K562 (cell line): ENCODE data around the gene GALNT5. TPM values are rescaled to one million over a fixed set of nuclear protein-coding genes. Genes with fewer than 3 reads are reported as not detected.

Experiments used
- ARID1B ChIP-seq: fragments of 450-650 bp; IDR thresholded peaks from 2 replicates; pipeline ENCODE4 v1.6.1; 2016; ENCODE audit warnings: antibody characterized with exemption, mild to moderate bottlenecking, inconsistent platforms
- DMBX1 ChIP-seq: fragments of 250-450 bp; sonication (Bioruptor Pico); IDR thresholded peaks from 2 replicates; pipeline ENCODE4 v1.8.0; 2022; ENCODE audit warnings: inconsistent platforms, mild to moderate bottlenecking, moderate library complexity, borderline replicate concordance
- KDM2B ChIP-seq: fragments of 250-450 bp; sonication (Bioruptor Pico); IDR thresholded peaks from 2 replicates; pipeline ENCODE4 v1.8.0; 2021; ENCODE audit warnings: mild to moderate bottlenecking, moderate library complexity
- MECOM ChIP-seq: fragments of 250-450 bp; sonication (Bioruptor Pico); IDR thresholded peaks from 2 replicates; pipeline ENCODE4 v1.8.0; 2022; ENCODE audit warnings: inconsistent platforms
- MEF2A ChIP-seq: IDR thresholded peaks from 2 replicates; pipeline ENCODE4 v1.6.1; 2011; ENCODE audit warnings: low read depth, mild to moderate bottlenecking, low read length, moderate library complexity; ENCODE audit not compliant: control insufficient read depth
- MEIS2 ChIP-seq: fragments of 450-650 bp; IDR thresholded peaks from 2 replicates; pipeline ENCODE4 v1.6.1; 2014; ENCODE audit warnings: mild to moderate bottlenecking; ENCODE audit not compliant: partially characterized antibody
- NONO ChIP-seq, 2 experiments: fragments of 200-400 bp in 1 of 2; fragments of 450-650 bp in 1 of 2; formaldehyde crosslinking in 1 of 2; IDR thresholded peaks; 2 replicates each; pipeline ENCODE4 v1.6.1; 2017; ENCODE audit warnings: low read depth in 2 of 2, mild to moderate bottlenecking in 2 of 2, moderate library complexity in 2 of 2, low read length in 1 of 2
- POLR2B ChIP-seq: fragments of 450-650 bp; IDR thresholded peaks from 2 replicates; pipeline ENCODE4 v1.6.1; 2018; ENCODE audit warnings: low read depth; ENCODE audit not compliant: partially characterized antibody
- RNF219 ChIP-seq: fragments of 250-450 bp; sonication (Bioruptor Pico); IDR thresholded peaks from 2 replicates; pipeline ENCODE4 v1.5.0; 2022; ENCODE audit warnings: mild to moderate bottlenecking
- SFPQ ChIP-seq: fragments of 200-400 bp; formaldehyde crosslinking; IDR thresholded peaks from 2 replicates; pipeline ENCODE4 v1.6.1; 2017; ENCODE audit warnings: mild to moderate bottlenecking, low read depth, low read length, moderate library complexity
- SRSF7 ChIP-seq: fragments of 200-400 bp; formaldehyde crosslinking; optimal IDR thresholded peaks from 2 replicates; pipeline ENCODE3; 2017; ENCODE audit warnings: mild to moderate bottlenecking, low read depth, low read length
- SUPT5H ChIP-seq: fragments of 450-650 bp; IDR thresholded peaks from 2 replicates; pipeline ENCODE4 v1.6.1; 2016
- TFAM ChIP-seq: fragments of 250-450 bp; sonication (Bioruptor Pico); conservative IDR thresholded peaks from 2 replicates; pipeline ENCODE4 v1.5.0; 2021; ENCODE audit warnings: mild to moderate bottlenecking, moderate library complexity
- ZNF584 ChIP-seq: fragments of 200-800 bp; sonication (Bioruptor generic); IDR thresholded peaks from 2 replicates; pipeline ENCODE4 v1.6.1; 2016; ENCODE audit warnings: low read depth, mild to moderate bottlenecking, missing genetic modification characterization, missing compliant biosample characterization
- polyA plus RNA-seq, 8 experiments: library from polyadenylated mRNA; depleted of rRNA in 4 of 8; stranded (reverse) in 5 of 8; unstranded in 3 of 8; fragments of >200 nt; fragmentation: Nextera tagmentation in 2 of 8; fragmentation: Illumina TruSeq in 1 of 8; extraction: Ambion mirVana in 2 of 8; extraction: Trizol in 1 of 8; gene quantifications; 2 replicates each; pipeline versions ENCODE4 v1.2.1 to v1.2.3, GENCODE V29; 2011 to 2014; ENCODE audit warnings: inconsistent platforms in 1 of 8, missing spikeins in 1 of 8
- total RNA-seq, 7 experiments: library from RNA; depleted of rRNA in 6 of 7; stranded (reverse); fragments of >200 nt in 6 of 7; fragmentation: Illumina TruSeq in 2 of 7; extraction: Trizol in 2 of 7; gene quantifications; 2 replicates each; pipeline versions ENCODE4 v1.2.1 to v1.2.3, GENCODE V29; 2011 to 2021; ENCODE audit warnings: low replicate concordance in 1 of 7

Gene GALNT5
- total and polyA plus RNA-seq, 9 of the 15 experiments (the other 6 are each of a cell fraction or from before 2014, with no cell fraction given): 21.6 to 73.0 (median 54.7) TPM

- TF ChIP-seq MECOM (no peak), MEIS2 (no peak), ARID1B (no peak), ZNF584 (CRISPR knock-in tag) (no peak), SRSF7 (no peak), POLR2B (peak; percentile 26), DMBX1 (CRISPR knock-in tag) (no peak), TFAM (CRISPR knock-in tag) (no peak), NONO (IDR thresholded peaks at IDR 0.05; ENCODE audit: low read depth in 2 of 2, low read length in 1 of 2) (peak in 1 of 2 experiments; percentile 51; a peak in 1 of 4 replicates), MEF2A (no peak; the same call in 1 of the 2 replicates), RNF219 (CRISPR knock-in tag) (no peak), SUPT5H (peak; percentile 80), SFPQ (no peak), KDM2B (CRISPR knock-in tag) (no peak)
Measured at GRCh38 chr2:157251932-157252331, 5.6 kb upstream of the GALNT5 start (continued).
